ENCODE measurements around the gene CDH15.
A peak's percentile ranks its signal among the peaks of the same experiment; 100 is the strongest.
"Not testable (repeated sequence)": the region's sequence is repeated elsewhere in the genome, so short reads cannot be mapped to it uniquely, and the experiment has no call there.

Gene CDH15

GRCh38 chr16:89156740-89157645 is 14.6 kb upstream of the CDH15 start:
- DNase-seq, result no peak

- no peak for DNase-seq
Measured at GRCh38 chr16:89157778-89158177, 13.8 kb upstream of the CDH15 start.

- no peak for DNase-seq
Measured at GRCh38 chr16:89159066-89159849, 12.3 kb upstream of the CDH15 start.

- DNase-seq, result no peak
Measured at GRCh38 chr16:89159850-89160354, 11.6 kb upstream of the CDH15 start.

DNA sequence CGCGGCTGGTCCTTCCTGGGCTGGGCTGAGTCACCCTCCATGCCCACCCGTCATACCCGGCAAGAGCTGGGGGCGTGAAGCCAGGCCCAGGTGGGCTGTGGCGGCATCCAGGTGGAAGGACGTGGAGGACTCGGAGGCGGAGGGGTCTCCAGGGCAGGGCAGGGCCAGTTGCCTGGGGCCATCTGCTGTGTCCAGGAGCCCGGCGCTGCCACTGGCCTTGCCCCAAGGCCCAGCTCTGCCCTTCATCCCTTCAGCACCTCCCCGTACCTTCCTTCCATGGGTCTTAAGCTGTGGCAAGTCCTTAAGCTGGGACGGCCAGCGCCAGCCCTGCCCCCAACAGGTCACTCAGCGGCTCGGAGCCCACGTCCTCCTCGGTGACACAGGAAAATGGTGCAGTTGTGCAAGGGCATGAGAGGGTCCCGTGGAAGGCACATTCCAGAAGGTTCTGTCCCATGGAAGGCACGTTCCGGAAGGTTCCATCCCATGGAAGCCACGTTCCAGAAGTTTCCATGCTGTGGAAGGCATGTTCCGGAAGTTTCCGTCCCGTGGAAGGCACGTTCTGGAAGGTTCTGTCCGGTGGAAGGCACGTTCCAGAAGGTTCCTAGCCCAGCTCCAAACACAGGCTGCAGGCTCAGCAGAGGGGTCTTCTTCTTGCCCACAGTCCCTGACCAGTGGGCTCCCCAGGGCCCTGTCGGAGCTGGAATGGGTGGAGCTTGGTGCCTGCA is 10.4 kb upstream of the CDH15 start:
- no peak for DNase-seq

- DNase-seq, result peak; percentile 40
Measured at GRCh38 chr16:89161763-89162713, 9.5 kb upstream of the CDH15 start.

GRCh38 chr16:89163297-89163696 is 8.3 kb upstream of the CDH15 start:
- DNase-seq, result no peak

DNA sequence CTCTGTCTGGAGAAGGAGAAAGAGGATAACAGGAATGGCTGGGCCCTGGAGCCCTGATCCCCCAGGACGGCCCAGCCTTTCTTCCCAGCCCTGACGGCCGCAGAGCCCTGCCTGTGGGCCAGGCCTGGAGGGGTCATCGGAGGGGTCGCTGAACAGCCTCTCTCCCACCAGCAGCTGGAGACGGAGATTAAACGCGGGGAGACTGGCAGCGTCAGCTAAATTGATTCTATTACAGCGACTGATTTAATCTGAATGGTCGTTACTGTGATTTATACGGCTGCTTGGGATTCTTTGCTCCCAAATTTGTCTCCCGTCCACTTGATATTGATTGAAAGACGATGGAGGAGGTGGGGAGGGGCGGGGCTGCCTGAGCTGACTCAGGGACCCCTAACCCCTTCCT is 7.1 kb upstream of the CDH15 start:
- DNase-seq, result no peak

DNA sequence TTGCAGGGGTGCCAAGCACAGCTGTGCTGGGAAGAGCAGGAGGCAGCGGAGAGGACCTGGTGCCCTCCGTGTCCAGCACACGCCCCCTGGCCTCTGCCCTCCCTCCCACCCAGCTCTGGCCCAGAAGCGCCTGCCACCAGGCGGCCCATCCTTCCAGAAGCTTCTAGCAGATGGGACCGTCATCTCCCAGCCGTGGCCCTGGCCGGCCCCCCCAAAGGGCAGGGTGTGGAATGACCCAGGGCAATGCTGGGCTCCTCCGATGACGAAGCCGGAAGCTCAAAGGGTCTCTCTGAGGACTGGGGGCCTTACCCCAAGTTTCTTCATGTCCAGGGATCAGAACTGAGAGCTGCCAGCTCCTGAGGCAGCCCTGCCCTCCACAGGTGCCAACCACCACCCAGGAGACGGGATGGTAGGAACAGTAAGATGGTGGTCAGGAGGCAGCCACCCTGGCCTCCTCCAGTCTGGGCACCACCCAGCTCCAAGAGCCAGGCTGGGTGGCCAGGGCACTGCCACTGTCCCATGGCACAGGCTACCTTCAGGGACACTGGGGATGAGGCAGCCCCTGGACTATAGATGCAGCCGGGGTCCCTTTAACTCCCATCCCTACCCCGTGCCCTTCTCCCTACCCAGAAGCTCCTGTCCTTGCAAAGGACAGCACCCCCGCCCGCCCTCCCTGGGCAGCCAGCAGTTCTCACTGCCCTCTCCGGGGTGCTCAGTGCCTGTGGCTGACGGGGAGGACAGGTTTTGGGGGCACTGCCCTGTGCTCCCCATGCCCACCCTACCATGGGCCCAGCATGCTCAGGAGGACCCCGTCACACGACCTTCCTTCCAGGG is 6.5 kb upstream of the CDH15 start:
- no peak for DNase-seq

DNA sequence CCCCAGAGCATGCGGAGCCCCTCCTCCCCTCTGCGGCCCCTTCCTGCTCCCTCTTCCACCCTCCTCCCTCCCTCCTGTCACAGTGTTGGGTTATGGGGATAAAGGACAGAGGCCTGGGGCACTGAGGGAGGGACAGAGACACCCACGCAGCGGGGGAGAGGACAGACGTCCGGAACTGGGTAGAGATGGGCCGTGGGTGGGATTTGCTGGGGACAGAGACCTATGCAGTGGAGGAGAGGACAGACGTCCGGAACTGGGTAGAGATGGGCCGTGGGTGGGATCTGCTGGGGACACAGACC is 5.9 kb upstream of the CDH15 start:
- DNase-seq, result not testable (repeated sequence)

DNA sequence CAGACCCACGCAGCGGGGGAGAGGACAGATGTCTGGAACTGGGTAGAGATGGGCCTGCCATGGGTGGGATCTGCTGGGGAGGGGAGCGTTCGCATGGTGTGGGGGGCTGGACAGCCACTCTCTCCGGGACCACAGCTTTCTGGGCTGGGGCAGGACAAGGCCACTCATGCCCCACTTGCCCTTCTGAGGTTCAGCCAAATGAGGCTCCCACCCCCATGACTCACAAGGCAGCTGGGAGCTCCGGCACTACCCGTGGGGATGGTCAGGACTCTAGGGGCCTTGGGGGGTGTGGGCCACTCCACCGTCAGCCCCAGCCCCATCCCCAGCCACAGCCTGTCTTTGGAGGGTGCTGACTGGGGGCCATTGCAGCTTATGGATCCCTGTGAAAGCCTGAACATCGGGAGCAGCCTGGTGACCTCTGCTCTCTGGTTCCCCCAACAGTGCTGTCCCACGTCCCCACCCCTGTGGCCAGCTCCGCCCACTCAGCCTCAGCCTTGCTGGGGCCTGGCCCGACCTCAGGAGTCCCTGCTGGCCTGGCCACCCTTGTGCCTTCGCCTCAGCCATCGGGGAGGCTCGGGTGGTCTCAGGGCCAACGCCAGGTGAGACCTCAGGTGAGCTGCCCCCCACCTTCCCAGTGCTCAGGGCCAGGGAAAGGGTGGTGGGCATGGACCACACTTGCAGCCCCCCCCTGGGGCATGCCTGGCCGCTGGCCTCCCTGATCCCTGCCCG is 4.7 kb upstream of the CDH15 start:
- no peak for DNase-seq

DNA sequence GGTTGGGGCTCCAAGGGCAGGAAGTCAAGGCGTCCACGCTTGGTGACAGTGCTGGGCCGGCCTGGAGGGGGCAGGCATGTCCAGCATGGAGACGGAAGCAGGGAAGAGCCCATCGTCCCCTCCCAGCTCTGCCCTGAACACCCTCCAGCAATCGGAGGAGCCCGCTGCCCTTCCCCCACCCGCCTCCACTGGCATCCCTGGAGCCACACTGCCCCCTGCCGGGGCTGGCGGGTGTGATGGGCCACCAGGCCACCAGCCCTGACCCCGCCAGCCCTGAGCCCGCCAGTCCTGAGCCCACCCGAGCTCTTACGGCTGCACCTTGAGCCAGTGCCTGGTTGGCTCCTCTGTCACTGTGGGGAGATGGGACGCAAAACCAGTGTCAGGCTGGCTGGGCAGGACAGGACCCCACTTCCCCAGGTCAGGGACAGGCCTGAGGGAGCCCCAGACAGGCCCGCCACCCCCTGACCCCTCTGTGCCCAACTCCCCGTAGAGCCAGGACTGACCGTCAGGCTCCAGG is 4.1 kb upstream of the CDH15 start:
- peak; percentile 80 for DNase-seq

GRCh38 chr16:89168381-89169189 is 3.0 kb upstream of the CDH15 start:
- DNase-seq, result no peak

GRCh38 chr16:89169778-89170177 is 1.8 kb upstream of the CDH15 start:
- DNase-seq, result no peak

GRCh38 chr16:89170346-89171215 is 967 bp upstream of the CDH15 start:
- DNase-seq, result peak; percentile 83

GRCh38 chr16:89172171-89172527 is 601 bp downstream of the CDH15 start:
- DNase-seq, result no peak

GRCh38 chr16:89172528-89173173 is 1.1 kb downstream of the CDH15 start:
- DNase-seq, result no peak

Measured in RPMI8226 (cell line).